GM19463 (cell line): ENCODE results near the gene NOP10.

Experiments used
- ATAC-seq: cut with Tn5 transposase; IDR thresholded peaks from one replicate; pipeline ENCODE4 v1.9.1; 2021; ENCODE audit warnings: mild to moderate bottlenecking, moderate library complexity; ENCODE audit not compliant: unreplicated experiment

Gene NOP10

GRCh38 chr15:34334672-34335071 lies 8.3 kb downstream of the NOP10 start:
- no peak for ATAC-seq

GRCh38 chr15:34332553-34333120 lies 10.3 kb downstream of the NOP10 start:
- ATAC-seq: no peak

GRCh38 chr15:34331809-34332208 lies 11.1 kb downstream of the NOP10 start:
- ATAC-seq: no peak

- ATAC-seq: no peak
Measured at GRCh38 chr15:34330279-34330678, 12.7 kb downstream of the NOP10 start.

- ATAC-seq: no peak
Measured at GRCh38 chr15:34329006-34329405, 13.9 kb downstream of the NOP10 start.

- ATAC-seq: no peak
Measured at GRCh38 chr15:34327906-34328305, 15.0 kb downstream of the NOP10 start.

GRCh38 chr15:34325368-34325767 lies 17.6 kb downstream of the NOP10 start:
- ATAC-seq: no peak

- no peak for ATAC-seq
Measured at GRCh38 chr15:34324933-34325332, 18.0 kb downstream of the NOP10 start.

GRCh38 chr15:34323217-34323616 lies 19.7 kb downstream of the NOP10 start:
- no peak for ATAC-seq

- ATAC-seq: peak; percentile 80
Measured at GRCh38 chr15:34318277-34319079, 24.5 kb downstream of the NOP10 start.

GRCh38 chr15:34314491-34315490 lies 28.1 kb downstream of the NOP10 start:
- ATAC-seq: no peak

GRCh38 chr15:34311563-34311962 lies 31.4 kb downstream of the NOP10 start:
- ATAC-seq: no peak

GRCh38 chr15:34304613-34305012 lies 38.3 kb downstream of the NOP10 start:
- ATAC-seq: no peak

- no peak for ATAC-seq
Measured at GRCh38 chr15:34301058-34301457, 41.9 kb downstream of the NOP10 start.

- ATAC-seq: no peak
Measured at GRCh38 chr15:34297059-34297458, 45.9 kb downstream of the NOP10 start.

GRCh38 chr15:34292621-34293020 lies 50.3 kb downstream of the NOP10 start:
- ATAC-seq: no peak
